Activated T-cell treated with anti-CD3 and anti-CD28 coated beads, Interleukin-2, amount 50 U/mL, for 4 hours (primary cell): ENCODE measurements around the gene TBCA. TPM values are rescaled to one million over a fixed set of nuclear protein-coding genes. Genes with fewer than 3 reads are reported as not detected.
"Not testable (repeated sequence)": the region's sequence is repeated elsewhere in the genome, so short reads cannot be mapped to it uniquely, and the experiment has no call there.

Experiments used
- ATAC-seq, 2 donors: fragments of 200-7000 bp; cut with Tn5 transposase; one replicate each; pipeline ENCODE4 v1.10.0; 2021
- DNase-seq: peaks from one replicate; pipeline ENCODE4 v3.0.0-alpha.2; 2020
- H3K27me3 Mint-ChIP-seq: one replicate; pipeline ENCODE4 v1.8.0; 2021; ENCODE audit warnings: low read depth, mixed read lengths
- H3K36me3 Mint-ChIP-seq: one replicate; pipeline ENCODE4 v1.8.0; 2022; ENCODE audit warnings: mixed read lengths; ENCODE audit not compliant: insufficient read depth
- H3K4me1 Mint-ChIP-seq: one replicate; pipeline ENCODE4 v1.8.0; 2021; ENCODE audit warnings: low read depth, mixed read lengths
- H3K4me3 Mint-ChIP-seq: one replicate; pipeline ENCODE4 v1.8.0; 2021; ENCODE audit warnings: mild to moderate bottlenecking, moderate library complexity, mixed read lengths
- H3K9me3 Mint-ChIP-seq: one replicate; pipeline ENCODE4 v1.8.0; 2021; ENCODE audit warnings: mixed read lengths
- total RNA-seq, 3 donors: library from RNA; stranded (reverse); gene quantifications; one replicate each; pipeline ENCODE4 v1.2.1, GENCODE V29; 2021

Gene TBCA
- total RNA-seq, 3 donors from 2014 or later, result 246 to 297 (median 268) TPM

- no peaks in the 10 kb centered on the region for H3K9me3 Mint-ChIP-seq
- peaks cover 25% of the 10 kb centered on the region for H3K36me3 Mint-ChIP-seq
- no peak for ATAC-seq
- H3K4me3 Mint-ChIP-seq, result no peak overlapping the region
- DNase-seq, result no peak
- no peaks in the 10 kb centered on the region for H3K27me3 Mint-ChIP-seq
- H3K4me1 Mint-ChIP-seq, result peaks cover 40% of the 10 kb centered on the region
These were observed 17.8 kb downstream of the TBCA start for GRCh38 chr5:77758141-77758938.

- no peaks in the 10 kb centered on the region for H3K27me3 Mint-ChIP-seq
- H3K4me1 Mint-ChIP-seq, result peaks cover 40% of the 10 kb centered on the region
- no peak overlapping the region for H3K4me3 Mint-ChIP-seq
- DNase-seq (no peak), ATAC-seq (peak; percentile 57 to 73)
- peaks cover 10% of the 10 kb centered on the region for H3K36me3 Mint-ChIP-seq
- no peaks in the 10 kb centered on the region for H3K9me3 Mint-ChIP-seq
These were observed 24.7 kb downstream of the TBCA start for GRCh38 chr5:77751328-77752023.

GRCh38 chr5:77750928-77751327 lies 25.2 kb downstream of the TBCA start:
- H3K4me1 Mint-ChIP-seq, result peaks cover 39% of the 10 kb centered on the region
- H3K4me3 Mint-ChIP-seq, H3K9me3 Mint-ChIP-seq, H3K27me3 Mint-ChIP-seq, DNase-seq, ATAC-seq, H3K36me3 Mint-ChIP-seq: not testable (repeated sequence)

- no peak for DNase-seq
- H3K4me1 Mint-ChIP-seq, result peaks cover 30% of the 10 kb centered on the region
- no peak overlapping the region for H3K4me3 Mint-ChIP-seq
- H3K36me3 Mint-ChIP-seq, result peaks cover 17% of the 10 kb centered on the region
- ATAC-seq, result no peak
- no peaks in the 10 kb centered on the region for H3K9me3 Mint-ChIP-seq
- H3K27me3 Mint-ChIP-seq, result no peaks in the 10 kb centered on the region
These were observed 28.0 kb downstream of the TBCA start for GRCh38 chr5:77748160-77748559.

GRCh38 chr5:77744116-77744515 lies 32.0 kb downstream of the TBCA start:
- Mint-ChIP-seq H3K36me3 (peaks cover 11% of the 10 kb centered on the region), H3K27me3 (no peaks in the 10 kb centered on the region), H3K4me3 (no peak overlapping the region), H3K9me3 (no peaks in the 10 kb centered on the region), H3K4me1 (peaks cover 13% of the 10 kb centered on the region)
- no peak for DNase-seq
- no peak for ATAC-seq

GRCh38 chr5:77743181-77743580 lies 33.0 kb downstream of the TBCA start:
- no peak overlapping the region for H3K4me3 Mint-ChIP-seq
- peaks cover 9% of the 10 kb centered on the region for H3K4me1 Mint-ChIP-seq
- no peaks in the 10 kb centered on the region for H3K27me3 Mint-ChIP-seq
- peaks cover 11% of the 10 kb centered on the region for H3K36me3 Mint-ChIP-seq
- no peaks in the 10 kb centered on the region for H3K9me3 Mint-ChIP-seq
- DNase-seq (no peak), ATAC-seq (no peak)

GRCh38 chr5:77741608-77742007 lies 34.5 kb downstream of the TBCA start:
- DNase-seq (no peak), ATAC-seq (no peak)
- no peak overlapping the region for H3K4me3 Mint-ChIP-seq
- H3K27me3 Mint-ChIP-seq, result no peaks in the 10 kb centered on the region
- H3K9me3 Mint-ChIP-seq, result no peaks in the 10 kb centered on the region
- H3K4me1 Mint-ChIP-seq, result peaks cover 14% of the 10 kb centered on the region
- H3K36me3 Mint-ChIP-seq, result peaks cover 11% of the 10 kb centered on the region

GRCh38 chr5:77734885-77735284 lies 41.3 kb downstream of the TBCA start:
- Mint-ChIP-seq H3K27me3 (no peaks in the 10 kb centered on the region), H3K4me3 (no peak overlapping the region), H3K4me1 (peaks cover 28% of the 10 kb centered on the region), H3K36me3 (peaks cover 14% of the 10 kb centered on the region), H3K9me3 (peaks cover 6% of the 10 kb centered on the region)
- ATAC-seq (no peak), DNase-seq (no peak)

GRCh38 chr5:77733130-77733529 lies 43.0 kb downstream of the TBCA start:
- peaks cover 28% of the 10 kb centered on the region for H3K4me1 Mint-ChIP-seq
- H3K4me3 Mint-ChIP-seq, result no peak overlapping the region
- peaks cover 17% of the 10 kb centered on the region for H3K36me3 Mint-ChIP-seq
- H3K9me3 Mint-ChIP-seq, result peaks cover 6% of the 10 kb centered on the region
- DNase-seq, result no peak
- no peaks in the 10 kb centered on the region for H3K27me3 Mint-ChIP-seq
- ATAC-seq, result no peak

- no peak overlapping the region for H3K4me3 Mint-ChIP-seq
- no peaks in the 10 kb centered on the region for H3K9me3 Mint-ChIP-seq
- no peak for ATAC-seq
- peaks cover 18% of the 10 kb centered on the region for H3K4me1 Mint-ChIP-seq
- peaks cover 13% of the 10 kb centered on the region for H3K36me3 Mint-ChIP-seq
- H3K27me3 Mint-ChIP-seq, result no peaks in the 10 kb centered on the region
- DNase-seq, result no peak
These were observed 48.9 kb downstream of the TBCA start for GRCh38 chr5:77727190-77727589.

- Mint-ChIP-seq H3K9me3 (no peaks in the 10 kb centered on the region), H3K36me3 (peaks cover 11% of the 10 kb centered on the region), H3K4me3 (no peak overlapping the region), H3K27me3 (no peaks in the 10 kb centered on the region), H3K4me1 (peaks cover 16% of the 10 kb centered on the region)
- ATAC-seq (no peak), DNase-seq (no peak)
These were observed 50.5 kb downstream of the TBCA start for GRCh38 chr5:77725616-77726015.

GRCh38 chr5:77724934-77725333 lies 51.2 kb downstream of the TBCA start:
- H3K4me3 Mint-ChIP-seq, result no peak overlapping the region
- peaks cover 20% of the 10 kb centered on the region for H3K4me1 Mint-ChIP-seq

GRCh38 chr5:77719666-77720363 lies 56.3 kb downstream of the TBCA start:
- Mint-ChIP-seq H3K9me3 (no peaks in the 10 kb centered on the region), H3K36me3 (peaks cover 4% of the 10 kb centered on the region), H3K4me3 (no peak overlapping the region), H3K27me3 (no peaks in the 10 kb centered on the region), H3K4me1 (peaks cover 33% of the 10 kb centered on the region)
- no peak for DNase-seq
- peak in 1 of 2 donors; percentile 18 for ATAC-seq

More at GRCh38 chr5:77724934-77725333, 51.2 kb downstream of the TBCA start:
- Mint-ChIP-seq H3K36me3 (peaks cover 11% of the 10 kb centered on the region), H3K27me3 (no peaks in the 10 kb centered on the region), H3K9me3 (no peaks in the 10 kb centered on the region)
- ATAC-seq (no peak), DNase-seq (no peak)

GRCh38 chr5:77718934-77719610 lies 57.1 kb downstream of the TBCA start:
- Mint-ChIP-seq H3K36me3 (peaks cover 6% of the 10 kb centered on the region), H3K9me3 (no peaks in the 10 kb centered on the region), H3K4me1 (peaks cover 30% of the 10 kb centered on the region), H3K27me3 (no peaks in the 10 kb centered on the region), H3K4me3 (no peak overlapping the region)
- DNase-seq, result no peak
- peak in 1 of 2 donors; percentile 70 for ATAC-seq
